Thymus (tissue), 11 donors: Measurements from ENCODE around the gene SELENOH. TPM values are rescaled to one million over a fixed set of nuclear protein-coding genes. Genes with fewer than 3 reads are reported as not detected.

Experiments
- DNase-seq, 9 donors: peaks; one replicate each; pipeline ENCODE4 v3.0.0-alpha.2; 2013; ENCODE audit warnings: low spot score in 9 of 9, low read depth in 6 of 9, missing footprints in 1 of 9
- H3K27ac ChIP-seq, 2 donors: one replicate each; pipeline ENCODE4 v1.5.1; 2013; ENCODE audit warnings: control low read depth in 1 of 2, low read depth in 1 of 2, low read length in 1 of 2, mild to moderate bottlenecking in 1 of 2, moderate library complexity in 1 of 2
- H3K27me3 ChIP-seq, 2 donors: one replicate each; pipeline ENCODE4 v1.5.1; 2013; ENCODE audit warnings: low read length in 1 of 2; ENCODE audit not compliant: control insufficient read depth in 2 of 2, insufficient read depth in 1 of 2
- H3K36me3 ChIP-seq, 2 donors: one replicate each; pipeline ENCODE4 v1.5.1; 2013; ENCODE audit warnings: low read length in 1 of 2, mild to moderate bottlenecking in 1 of 2, moderate library complexity in 1 of 2; ENCODE audit not compliant: control insufficient read depth in 2 of 2, insufficient read depth in 2 of 2
- H3K4me1 ChIP-seq, 2 donors: one replicate each; pipeline ENCODE4 v1.5.1; 2013; ENCODE audit warnings: low read length in 2 of 2; ENCODE audit not compliant: control insufficient read depth in 2 of 2, insufficient read depth in 2 of 2
- H3K4me3 ChIP-seq, 2 donors: one replicate each; pipeline ENCODE4 v1.5.1; 2013; ENCODE audit warnings: low read length in 2 of 2, control low read depth in 1 of 2, mild to moderate bottlenecking in 1 of 2
- H3K9me3 ChIP-seq, 2 donors: one replicate each; pipeline ENCODE4 v1.5.1; 2013; ENCODE audit warnings: low read length in 1 of 2, mild to moderate bottlenecking in 1 of 2; ENCODE audit not compliant: control insufficient read depth in 2 of 2, insufficient read depth in 1 of 2
- WGBS: extraction: QIAGEN DNeasy Blood & Tissue Kit; methylation state at CpG from one replicate; pipeline ENCODE4 v1.1.7; 2013; 5-methylcytosine and 5-hydroxymethylcytosine counted together
- polyA plus RNA-seq: library from polyadenylated mRNA; stranded (reverse); fragments of 200-250 nt; gene quantifications from one replicate; pipeline ENCODE4 v1.2.3, GENCODE V29; 2013
- total RNA-seq: library from RNA; stranded (reverse); fragments of 120-200 nt; gene quantifications from one replicate; pipeline ENCODE4 v1.2.4, GENCODE V29; 2013
- donor health status: healthy.

The SELENOH gene
- total and polyA plus RNA-seq, 2 donors: 198 to 206 TPM

DNA sequence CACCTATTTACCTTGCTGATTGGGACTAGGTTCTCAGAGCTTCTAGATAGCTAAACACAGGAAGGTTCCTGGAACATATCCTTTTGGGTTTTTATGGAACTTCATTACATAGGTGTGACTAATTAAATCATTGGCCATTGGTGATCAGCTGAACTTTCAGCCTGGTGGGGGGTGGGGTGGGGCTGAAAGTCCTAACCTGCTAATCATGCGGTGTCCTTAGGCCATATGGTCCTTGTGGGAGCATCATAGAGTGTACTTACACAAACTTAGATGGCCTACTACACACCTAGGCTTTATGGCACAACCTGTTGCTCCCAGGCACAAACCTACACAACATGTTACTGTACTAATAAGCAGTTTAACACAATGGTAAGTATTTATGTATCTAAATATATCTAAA lies 8.6 kb upstream of the SELENOH start:
- no peaks in the 10 kb centered on the region for H3K27me3 ChIP-seq
- no peak overlapping the region for H3K27ac ChIP-seq
- WGBS: 97% methylated on average over 1 of the region's 1 CpG
- no peaks in the 10 kb centered on the region for H3K9me3 ChIP-seq
- H3K4me1 ChIP-seq: no peaks in the 10 kb centered on the region
- H3K4me3 ChIP-seq: no peak overlapping the region
- DNase-seq: no peak
- H3K36me3 ChIP-seq: peaks cover 8 to 21% of the 10 kb centered on the region in 2 donors

DNA sequence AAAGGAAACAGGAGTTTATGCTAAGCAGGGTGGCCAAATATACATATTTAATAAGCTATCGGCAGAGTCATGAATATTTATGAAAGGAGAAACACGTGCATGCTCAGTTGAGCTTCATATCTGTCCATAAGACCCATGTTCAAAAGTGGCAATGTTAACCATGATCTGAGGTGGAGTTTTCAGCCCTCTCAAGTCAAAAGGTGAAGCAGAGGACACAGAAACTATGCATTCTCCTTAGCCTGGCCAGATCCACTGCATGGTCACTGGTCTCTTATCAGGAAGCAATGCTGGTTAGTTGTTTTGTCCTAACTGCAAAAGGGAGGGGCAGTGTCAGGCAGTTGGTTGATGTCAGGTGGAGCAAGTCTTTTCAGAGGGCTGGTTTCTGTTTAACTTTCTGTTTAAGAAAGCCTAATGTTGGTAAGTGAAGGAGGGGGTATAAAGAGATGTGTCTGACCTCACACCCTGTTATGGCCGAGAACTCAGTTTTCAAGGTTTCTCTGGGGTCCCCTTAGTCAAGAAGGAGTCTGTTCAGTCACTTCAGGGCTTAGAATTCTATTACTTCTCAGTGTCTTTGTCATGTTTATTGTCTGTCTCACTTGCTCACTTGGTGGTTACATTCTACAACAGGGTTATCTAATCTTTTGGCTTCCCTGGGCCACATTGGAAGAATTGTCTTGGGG lies 5.5 kb upstream of the SELENOH start:
- no peak overlapping the region for H3K27ac ChIP-seq

DNA sequence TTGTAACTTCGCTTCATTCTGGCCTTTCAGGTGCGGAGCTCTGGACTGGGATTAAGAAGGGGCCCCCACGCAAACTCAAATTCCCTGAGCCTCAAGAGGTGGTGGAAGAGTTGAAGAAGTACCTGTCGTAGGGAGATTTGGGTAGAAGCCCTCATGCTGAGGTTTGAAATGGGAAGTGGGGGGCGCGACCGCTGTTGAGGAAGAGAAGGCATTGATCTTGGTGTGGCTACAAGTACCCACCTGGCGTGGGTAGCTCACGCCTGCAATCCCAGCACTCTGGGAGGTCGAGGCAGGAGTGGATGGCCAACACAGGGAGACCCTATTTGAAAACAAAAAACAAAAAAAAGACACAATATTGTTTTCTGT lies 779 bp downstream of the SELENOH start:
- peak overlapping the region; percentile 79 to 88 for H3K4me3 ChIP-seq
- WGBS: 0% methylated on average over 10 of the region's 10 CpGs
- H3K27ac ChIP-seq: peak overlapping the region; percentile 93 to 98
- no peaks in the 10 kb centered on the region for H3K27me3 ChIP-seq
- H3K4me1 ChIP-seq: peaks cover 9% of the 10 kb centered on the region in 2 donors
- DNase-seq: no peak
- H3K9me3 ChIP-seq: no peaks in the 10 kb centered on the region
- H3K36me3 ChIP-seq: peaks cover 44 to 66% of the 10 kb centered on the region in 2 donors

More for the DNA sequence above, 5.5 kb upstream of the SELENOH start:
- H3K27me3 ChIP-seq: no peaks in the 10 kb centered on the region
- 94% methylated on average over 3 of the region's 3 CpGs for WGBS
- H3K4me1 ChIP-seq: peaks cover 0 to 1% of the 10 kb centered on the region in 2 donors
- H3K36me3 ChIP-seq: peaks cover 19 to 39% of the 10 kb centered on the region in 2 donors
- H3K4me3 ChIP-seq: no peak overlapping the region
- DNase-seq: no peak
- H3K9me3 ChIP-seq: no peaks in the 10 kb centered on the region

DNA sequence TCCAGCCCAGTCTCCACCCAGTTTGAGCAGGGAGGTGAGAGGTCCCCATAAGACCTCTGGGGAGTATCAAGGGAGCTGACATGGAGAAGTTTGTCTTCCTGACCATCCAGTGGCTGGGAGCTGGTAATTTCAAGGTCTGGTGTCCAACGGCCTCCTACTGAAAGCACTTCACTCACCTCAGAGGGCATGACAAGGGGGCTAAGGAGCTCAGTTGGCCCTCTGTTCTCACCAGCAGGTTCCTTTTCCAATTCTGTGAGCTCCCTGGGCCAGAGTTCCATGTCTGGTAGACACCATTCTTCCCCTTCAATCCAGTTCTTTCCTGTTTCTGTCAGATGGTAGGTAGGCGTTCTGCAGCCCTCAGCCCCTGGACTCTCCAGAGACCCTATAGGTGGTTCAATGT lies 3.1 kb downstream of the SELENOH start:
- peaks cover 32 to 50% of the 10 kb centered on the region in 2 donors for H3K36me3 ChIP-seq
- H3K27ac ChIP-seq: no peak overlapping the region
- no peak for DNase-seq
- H3K9me3 ChIP-seq: no peaks in the 10 kb centered on the region
- H3K4me1 ChIP-seq: peaks cover 9% of the 10 kb centered on the region in 2 donors
- WGBS: 94% methylated on average over 2 of the region's 2 CpGs
- no peaks in the 10 kb centered on the region for H3K27me3 ChIP-seq
- H3K4me3 ChIP-seq: no peak overlapping the region

DNA sequence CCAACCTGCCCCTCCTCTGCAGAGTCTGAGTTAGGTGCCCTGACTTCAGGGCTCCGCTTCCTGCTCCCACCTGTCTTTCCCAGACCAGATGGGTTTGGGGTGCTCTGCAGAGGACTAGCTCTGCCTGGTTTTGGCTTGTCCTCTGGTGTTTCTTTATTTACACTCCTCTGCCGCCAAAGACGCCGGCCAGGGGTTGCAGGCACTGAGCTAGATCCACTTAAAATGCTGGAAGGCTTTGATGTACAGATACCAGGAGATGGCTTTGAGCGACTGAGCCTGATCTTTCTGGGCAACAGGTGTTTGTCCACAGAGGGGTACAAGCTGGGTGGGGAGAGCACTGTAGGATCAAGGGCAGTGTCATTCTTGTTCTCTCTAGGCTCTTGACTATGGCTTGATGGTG lies 3.9 kb downstream of the SELENOH start:
- H3K36me3 ChIP-seq: peaks cover 32 to 47% of the 10 kb centered on the region in 2 donors
- peaks cover 9% of the 10 kb centered on the region in 2 donors for H3K4me1 ChIP-seq
- H3K4me3 ChIP-seq: no peak overlapping the region
- H3K27ac ChIP-seq: peak overlapping the region in 1 of 2 donors; percentile 26
- 97% methylated on average over 5 of the region's 5 CpGs for WGBS
- DNase-seq: no peak
- H3K27me3 ChIP-seq: no peaks in the 10 kb centered on the region
- H3K9me3 ChIP-seq: no peaks in the 10 kb centered on the region

DNA sequence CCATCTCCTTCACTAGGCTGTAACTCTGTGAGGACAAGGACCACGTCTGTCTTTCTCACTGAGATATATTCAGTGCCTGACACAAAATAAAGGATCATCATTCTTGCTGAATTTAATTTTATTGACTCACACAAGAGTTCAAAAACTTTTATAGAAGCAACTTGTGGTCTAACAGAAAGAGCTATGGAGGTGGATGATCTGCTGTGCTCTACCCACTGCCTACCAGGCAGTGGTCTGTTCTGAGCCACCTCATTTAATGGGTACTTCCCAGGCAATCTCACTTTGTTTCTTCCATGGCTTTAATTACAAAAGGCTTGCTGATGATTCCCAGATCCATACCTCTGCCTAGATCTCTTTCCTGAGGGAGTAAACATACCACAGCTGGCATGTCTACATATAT lies 5.6 kb downstream of the SELENOH start:
- H3K4me3 ChIP-seq: no peak overlapping the region
- H3K36me3 ChIP-seq: peaks cover 36 to 47% of the 10 kb centered on the region in 2 donors
- no peaks in the 10 kb centered on the region for H3K9me3 ChIP-seq
- DNase-seq: no peak
- peaks cover 7 to 9% of the 10 kb centered on the region in 2 donors for H3K4me1 ChIP-seq
- H3K27ac ChIP-seq: no peak overlapping the region
- no peaks in the 10 kb centered on the region for H3K27me3 ChIP-seq
- 97% methylated on average over 1 of the region's 1 CpG for WGBS

DNA sequence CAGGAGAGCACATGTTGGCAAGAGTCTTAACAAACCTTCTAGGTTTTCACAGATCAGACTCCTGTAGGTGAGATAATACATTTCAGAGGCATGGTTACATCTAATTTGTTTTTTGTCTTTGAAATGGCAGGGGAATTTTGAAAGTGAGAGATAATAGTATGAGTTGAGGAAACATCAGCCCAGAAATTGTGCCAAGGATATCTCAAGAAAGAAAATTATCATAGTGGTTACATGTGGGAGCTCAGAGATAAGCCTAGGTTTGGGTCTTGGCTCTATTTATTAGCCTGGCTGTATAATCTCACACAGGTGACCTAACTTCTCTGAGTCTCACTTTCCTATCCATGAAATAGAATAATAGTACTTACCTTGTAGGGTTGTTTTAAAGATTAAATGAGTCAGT lies 9.9 kb downstream of the SELENOH start:
- Histone ChIP-seq H3K4me3 (no peak overlapping the region), H3K9me3 (no peaks in the 10 kb centered on the region), H3K4me1 (no peaks in the 10 kb centered on the region), H3K36me3 (peaks cover 7 to 9% of the 10 kb centered on the region in 2 donors), H3K27ac (no peak overlapping the region), H3K27me3 (no peaks in the 10 kb centered on the region)
- DNase-seq: no peak

DNA sequence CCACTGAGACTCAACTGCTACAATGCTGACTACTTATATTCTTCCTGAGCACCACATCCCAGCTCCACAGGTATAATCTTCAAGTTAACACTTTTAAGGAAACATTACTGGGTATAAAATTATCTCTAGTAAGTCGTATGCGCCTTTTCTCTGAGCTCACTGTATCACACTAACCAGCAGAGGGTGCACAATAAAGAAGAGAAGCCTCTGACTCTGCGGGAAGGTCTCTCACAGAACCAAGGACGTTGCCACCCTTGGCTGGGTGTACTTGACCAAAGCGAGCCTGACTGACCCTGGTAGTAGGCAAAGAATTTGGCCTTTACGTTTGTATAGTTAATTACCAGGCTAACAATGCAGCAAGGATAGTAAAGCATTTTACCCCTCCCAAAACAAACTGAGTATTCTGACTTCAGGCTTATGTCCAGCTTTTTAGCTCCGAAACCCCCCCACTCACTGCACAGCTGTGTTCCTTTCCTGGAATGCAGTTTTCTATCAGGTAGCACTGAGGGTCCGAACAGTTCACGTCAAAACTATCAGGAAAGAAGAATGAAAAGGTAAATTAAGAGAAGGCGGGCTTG lies 10.5 kb downstream of the SELENOH start, which contains the start of gene BTBD18:
Gene BTBD18 (minus strand): TSS at position 144 of the 578 bp plus-strand sequence. CDS start 631 bp downstream, outside the sequence.
- peaks cover 6 to 7% of the 10 kb centered on the region in 2 donors for H3K36me3 ChIP-seq
- no peaks in the 10 kb centered on the region for H3K9me3 ChIP-seq
- no peak within 1 kb of the TSS for H3K27ac ChIP-seq
- no peaks in the 10 kb centered on the region for H3K4me1 ChIP-seq
- H3K4me3 ChIP-seq: no peak within 1 kb of the TSS
- 90% methylated on average over 10 of the region's 10 CpGs for WGBS
- H3K27me3 ChIP-seq: no peaks in the 10 kb centered on the region
- peak in 1 of 9 donors; percentile 53 for DNase-seq

DNA sequence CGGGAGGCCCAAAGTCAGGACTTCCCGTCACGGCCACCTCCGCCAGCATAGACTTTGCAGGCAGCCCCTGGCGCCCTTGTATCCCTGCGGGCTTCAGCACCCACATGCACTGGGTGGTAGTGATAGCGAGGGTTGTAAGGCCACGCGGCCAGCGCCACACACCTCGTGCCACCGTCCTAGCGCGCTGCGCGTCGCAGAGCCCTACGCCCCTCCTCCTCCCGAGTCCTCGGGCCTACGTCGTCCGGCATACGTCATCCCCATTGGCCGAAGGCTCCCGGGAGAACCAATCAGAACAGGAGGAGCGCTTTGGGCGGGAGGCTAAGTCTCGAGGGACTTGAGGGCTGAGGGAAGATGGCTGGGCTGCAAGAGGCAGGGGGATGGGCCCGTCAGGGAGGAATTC lies 11.7 kb downstream of the SELENOH start:
- H3K9me3 ChIP-seq: no peaks in the 10 kb centered on the region
- peaks cover 3 to 4% of the 10 kb centered on the region in 2 donors for H3K36me3 ChIP-seq
- DNase-seq: no peak
- H3K27me3 ChIP-seq: no peaks in the 10 kb centered on the region
- H3K4me1 ChIP-seq: no peaks in the 10 kb centered on the region
- H3K4me3 ChIP-seq: no peak overlapping the region
- WGBS: 99% methylated on average over 30 of the region's 30 CpGs
- H3K27ac ChIP-seq: no peak overlapping the region
